Measurements from ENCODE around the gene LETM1. TPM values are rescaled to one million over a fixed set of nuclear protein-coding genes. Genes with fewer than 3 reads are reported as not detected.

Gene LETM1
- total RNA-seq, 2 donors from 2014 or later: 32.1 to 63.1 TPM

DNA sequence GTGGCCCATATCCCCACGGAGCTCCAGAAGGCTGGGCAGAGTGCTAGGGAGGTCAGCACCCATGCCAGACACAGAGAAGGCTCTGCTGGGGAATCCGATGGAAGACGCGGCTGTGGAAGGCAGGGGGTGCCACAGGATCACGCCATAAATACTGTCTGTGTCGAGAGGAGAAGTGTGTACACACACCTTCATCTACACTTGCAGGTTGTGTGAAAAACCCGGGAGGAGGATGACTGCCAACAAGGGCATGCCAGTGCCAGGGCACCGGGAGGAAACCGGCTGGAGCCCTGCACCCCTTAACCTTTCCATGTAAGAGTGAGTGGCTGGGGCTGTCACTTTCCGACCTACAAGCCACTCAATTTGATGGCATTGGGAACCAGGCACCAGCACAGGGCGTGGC, 31.2 kb downstream of the LETM1 start:
- DNase-seq (ENCODE audit: low spot score): no peak
- intact Hi-C loops (cut with DNase I): no loop called here
- Histone ChIP-seq H3K4me3 (no peak overlapping the region), H3K9me3 (no peaks in the 10 kb centered on the region), H3K36me3 (peaks cover 0 to 4% of the 10 kb centered on the region in 2 donors), H3K27ac (no peak overlapping the region), H3K4me1 (replicated peaks) (no peaks in the 10 kb centered on the region), H3K27me3 (replicated peaks; ENCODE audit: insufficient read depth) (no peaks in the 10 kb centered on the region)
- TF ChIP-seq POLR2AphosphoS5 (IDR thresholded peaks at IDR 0.05) (no peak), POLR2A (IDR thresholded peaks at IDR 0.05) (no peak)
- TF ChIP-seq, protein P1, sequence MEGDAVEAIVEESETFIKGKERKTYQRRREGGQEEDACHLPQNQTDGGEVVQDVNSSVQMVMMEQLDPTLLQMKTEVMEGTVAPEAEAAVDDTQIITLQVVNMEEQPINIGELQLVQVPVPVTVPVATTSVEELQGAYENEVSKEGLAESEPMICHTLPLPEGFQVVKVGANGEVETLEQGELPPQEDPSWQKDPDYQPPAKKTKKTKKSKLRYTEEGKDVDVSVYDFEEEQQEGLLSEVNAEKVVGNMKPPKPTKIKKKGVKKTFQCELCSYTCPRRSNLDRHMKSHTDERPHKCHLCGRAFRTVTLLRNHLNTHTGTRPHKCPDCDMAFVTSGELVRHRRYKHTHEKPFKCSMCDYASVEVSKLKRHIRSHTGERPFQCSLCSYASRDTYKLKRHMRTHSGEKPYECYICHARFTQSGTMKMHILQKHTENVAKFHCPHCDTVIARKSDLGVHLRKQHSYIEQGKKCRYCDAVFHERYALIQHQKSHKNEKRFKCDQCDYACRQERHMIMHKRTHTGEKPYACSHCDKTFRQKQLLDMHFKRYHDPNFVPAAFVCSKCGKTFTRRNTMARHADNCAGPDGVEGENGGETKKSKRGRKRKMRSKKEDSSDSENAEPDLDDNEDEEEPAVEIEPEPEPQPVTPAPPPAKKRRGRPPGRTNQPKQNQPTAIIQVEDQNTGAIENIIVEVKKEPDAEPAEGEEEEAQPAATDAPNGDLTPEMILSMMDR (IDR thresholded peaks at IDR 0.05): no peak
- WGBS: 87% methylated on average over 11 of the region's 11 CpGs

DNA sequence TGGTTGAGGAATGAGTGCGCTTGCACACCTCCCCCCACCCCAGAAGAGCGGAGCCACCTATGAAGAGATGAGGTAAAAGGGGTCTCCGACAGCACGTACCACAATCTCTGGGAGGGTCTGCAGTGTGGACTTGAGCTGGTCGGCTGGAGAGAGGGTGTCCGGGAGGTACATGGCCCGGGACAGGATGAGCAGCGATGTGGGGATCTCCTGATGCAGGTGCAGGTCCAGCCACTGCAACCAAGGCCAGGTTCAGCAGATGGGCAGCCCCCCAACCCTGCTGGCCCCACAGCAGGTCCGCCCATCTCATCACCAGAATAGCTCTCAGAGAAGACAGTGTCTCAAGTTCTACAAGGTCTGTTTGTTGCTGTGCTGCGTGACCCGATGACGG, 32.4 kb downstream of the LETM1 start:
- Histone ChIP-seq H3K27me3 (replicated peaks; ENCODE audit: insufficient read depth) (no peaks in the 10 kb centered on the region), H3K27ac (no peak overlapping the region), H3K4me3 (no peak overlapping the region), H3K4me1 (replicated peaks) (no peaks in the 10 kb centered on the region), H3K36me3 (peaks cover 0 to 4% of the 10 kb centered on the region in 2 donors), H3K9me3 (no peaks in the 10 kb centered on the region)
- 93% methylated on average over 12 of the region's 12 CpGs for WGBS
- intact Hi-C loops (cut with DNase I): no loop called here
- TF ChIP-seq POLR2AphosphoS5 (IDR thresholded peaks at IDR 0.05) (no peak), POLR2A (IDR thresholded peaks at IDR 0.05) (no peak)
- TF ChIP-seq, protein P1 (IDR thresholded peaks at IDR 0.05): no peak
- no peak for DNase-seq (ENCODE audit: low spot score)

DNA sequence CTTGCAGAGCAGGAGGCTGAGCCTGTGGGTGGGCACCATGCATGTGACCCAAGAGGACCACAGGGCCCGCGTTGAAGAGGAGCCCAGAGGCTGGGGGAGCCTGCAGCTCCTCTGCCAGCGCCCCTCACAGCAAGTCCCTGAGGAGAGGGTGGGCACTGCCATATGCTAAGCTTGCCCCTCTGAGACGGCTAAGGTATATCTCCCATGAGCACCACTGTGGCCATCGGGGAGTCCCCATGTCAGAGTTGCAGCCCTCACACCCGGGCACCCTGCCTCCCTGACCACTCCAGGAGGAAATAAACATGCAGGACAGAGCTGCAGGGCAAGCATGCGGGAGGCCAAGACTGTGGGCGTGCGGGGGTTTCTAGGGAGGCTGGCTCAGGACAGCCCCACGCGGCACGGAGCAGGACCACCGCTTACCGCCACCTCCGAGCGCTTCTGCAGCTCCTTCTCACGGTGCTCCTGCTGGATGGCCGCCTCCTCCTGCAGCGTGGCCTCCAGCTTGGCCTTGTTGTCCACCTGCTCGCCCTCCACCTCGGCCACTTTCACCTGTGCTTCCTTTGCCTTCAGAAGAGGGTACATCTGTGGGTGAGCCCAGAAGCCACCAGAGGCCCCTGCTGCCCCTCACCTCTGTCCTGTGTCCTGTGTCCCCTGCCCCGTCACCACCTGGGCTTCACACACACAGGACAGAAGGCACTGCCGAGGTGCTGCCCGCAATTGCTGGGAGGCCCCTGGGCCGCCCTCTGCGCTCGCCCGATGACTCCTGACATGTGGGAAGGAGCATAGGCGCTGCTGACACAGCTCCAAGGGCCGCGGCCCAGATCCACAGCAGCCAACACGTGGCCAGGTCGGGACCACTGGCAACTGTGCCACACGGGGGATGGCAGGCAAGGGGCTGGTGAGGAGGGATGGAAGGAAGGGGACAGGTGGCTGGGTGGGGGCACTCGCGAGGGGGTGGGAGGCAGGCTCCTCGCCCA, 33.1 kb downstream of the LETM1 start:
- DNase-seq (ENCODE audit: low spot score): no peak
- intact Hi-C loops (cut with DNase I): no loop called here
- WGBS: 94% methylated on average over 30 of the region's 37 CpGs
- no peak overlapping the region for H3K4me3 ChIP-seq
- no peaks in the 10 kb centered on the region for H3K4me1 ChIP-seq (replicated peaks)
- H3K27me3 ChIP-seq (replicated peaks; ENCODE audit: insufficient read depth): no peaks in the 10 kb centered on the region
- H3K36me3 ChIP-seq: peaks cover 0 to 4% of the 10 kb centered on the region in 2 donors
- H3K27ac ChIP-seq: no peak overlapping the region
- no peak for TF ChIP-seq POLR2AphosphoS5 (IDR thresholded peaks at IDR 0.05)
- no peaks in the 10 kb centered on the region for H3K9me3 ChIP-seq

DNA sequence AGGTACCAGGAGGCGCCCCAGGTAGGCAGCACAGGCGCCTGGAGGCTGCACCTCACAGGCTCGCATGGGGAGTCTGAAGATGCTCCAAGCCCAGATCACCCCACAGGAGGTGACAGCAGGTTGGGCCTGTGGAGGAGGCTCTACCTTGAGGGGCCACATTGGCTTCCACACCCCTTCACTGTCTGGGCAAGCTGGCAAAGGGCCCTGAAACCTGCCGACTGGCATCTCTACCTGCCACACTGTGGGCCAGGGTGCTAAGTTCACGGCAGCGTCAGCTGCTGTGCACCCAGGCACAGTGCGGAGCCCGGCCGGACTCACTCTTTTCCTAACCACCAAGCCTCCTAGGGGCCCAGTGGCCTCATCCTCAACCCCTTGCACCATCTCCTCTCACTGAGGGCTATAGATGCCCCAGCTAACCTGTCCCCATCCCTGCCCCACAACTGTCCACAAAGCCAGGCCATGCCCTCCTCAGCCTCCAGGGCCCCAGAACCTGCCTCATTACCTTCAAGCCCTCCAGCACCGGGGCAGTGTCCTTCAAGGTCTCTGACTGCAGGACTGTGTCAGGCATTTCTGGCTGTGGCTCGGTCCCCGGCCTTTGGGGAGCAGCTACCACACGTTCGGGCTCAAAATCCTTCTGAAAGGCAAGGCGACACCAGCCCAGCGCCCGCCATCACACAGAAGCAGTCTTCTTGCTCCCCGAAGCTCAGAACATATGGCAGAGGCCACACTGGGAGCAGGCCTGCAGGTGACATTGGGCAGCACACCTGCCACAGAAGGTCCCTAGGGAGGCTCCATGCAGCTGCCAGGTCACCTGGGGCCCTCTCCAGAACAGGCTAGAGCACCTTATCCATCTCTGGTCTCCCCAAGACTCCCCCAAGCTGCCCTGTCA, 34.0 kb downstream of the LETM1 start:
- intact Hi-C loops (cut with DNase I): no loop called here

More for the DNA sequence above, 34.0 kb downstream of the LETM1 start:
- no peak overlapping the region for H3K27ac ChIP-seq
- H3K9me3 ChIP-seq: no peaks in the 10 kb centered on the region
- H3K4me1 ChIP-seq (replicated peaks): no peaks in the 10 kb centered on the region
- TF ChIP-seq POLR2A (IDR thresholded peaks at IDR 0.05): no peak
- TF ChIP-seq POLR2AphosphoS5 (IDR thresholded peaks at IDR 0.05): no peak
- TF ChIP-seq, protein P1 (IDR thresholded peaks at IDR 0.05): no peak
- 93% methylated on average over 18 of the region's 18 CpGs for WGBS
- no peak overlapping the region for H3K4me3 ChIP-seq
- H3K27me3 ChIP-seq (replicated peaks; ENCODE audit: insufficient read depth): no peaks in the 10 kb centered on the region
- peaks cover 0 to 4% of the 10 kb centered on the region in 2 donors for H3K36me3 ChIP-seq
- DNase-seq (ENCODE audit: low spot score): no peak

All from prostate gland (tissue), 2 donors.